BJ (cell line): ENCODE data around the gene LIF. TPM values are rescaled to one million over a fixed set of nuclear protein-coding genes. Genes with fewer than 3 reads are reported as not detected.

Experiments
- CTCF ChIA-PET: fragments of 350-600 bp; formaldehyde crosslinking; extraction: SDS; loops from one replicate; lab custom pipeline; 2021; ENCODE audit warnings: antibody characterized with exemption, inconsistent platforms; lab: Yijun Ruan, JAX
- POLR2A ChIA-PET: fragments of 300-600 bp; sonication (Branson Sonifier 250); formaldehyde crosslinking; extraction: SDS; loops from one replicate; lab custom pipeline; 2021; ENCODE audit warnings: antibody characterized with exemption; lab: Charles Lee
- DNase-seq: peaks from one replicate; pipeline ENCODE4 v3.0.0-alpha.2; 2011; ENCODE audit warnings: low read depth
- H3K27me3 ChIP-seq: 2 replicates; pipeline ENCODE4 v1.6.0; 2011; ENCODE audit warnings: low read length; ENCODE audit not compliant: control insufficient read depth, insufficient read depth
- H3K36me3 ChIP-seq: 2 replicates; pipeline ENCODE4 v1.5.1; 2011; ENCODE audit warnings: low read length; ENCODE audit not compliant: control insufficient read depth, insufficient read depth
- H3K4me3 ChIP-seq: 2 replicates; pipeline ENCODE4 v1.5.1; 2011; ENCODE audit warnings: low read depth, mild to moderate bottlenecking, control low read depth, low read length
- CTCF ChIP-seq: IDR thresholded peaks from 2 replicates; pipeline ENCODE4 v1.5.1; 2011; ENCODE audit warnings: low read depth, mild to moderate bottlenecking, control low read depth, inconsistent platforms, low read length, moderate library complexity; ENCODE audit not compliant: insufficient read depth
- polyA plus RNA-seq: library from polyadenylated mRNA; depleted of rRNA; stranded (reverse); fragments of >200 nt; gene quantifications from 2 replicates; pipeline ENCODE4 v1.2.3, GENCODE V29; 2011

Gene LIF
- polyA plus RNA-seq, 1 experiment, result 5.8 TPM

DNA sequence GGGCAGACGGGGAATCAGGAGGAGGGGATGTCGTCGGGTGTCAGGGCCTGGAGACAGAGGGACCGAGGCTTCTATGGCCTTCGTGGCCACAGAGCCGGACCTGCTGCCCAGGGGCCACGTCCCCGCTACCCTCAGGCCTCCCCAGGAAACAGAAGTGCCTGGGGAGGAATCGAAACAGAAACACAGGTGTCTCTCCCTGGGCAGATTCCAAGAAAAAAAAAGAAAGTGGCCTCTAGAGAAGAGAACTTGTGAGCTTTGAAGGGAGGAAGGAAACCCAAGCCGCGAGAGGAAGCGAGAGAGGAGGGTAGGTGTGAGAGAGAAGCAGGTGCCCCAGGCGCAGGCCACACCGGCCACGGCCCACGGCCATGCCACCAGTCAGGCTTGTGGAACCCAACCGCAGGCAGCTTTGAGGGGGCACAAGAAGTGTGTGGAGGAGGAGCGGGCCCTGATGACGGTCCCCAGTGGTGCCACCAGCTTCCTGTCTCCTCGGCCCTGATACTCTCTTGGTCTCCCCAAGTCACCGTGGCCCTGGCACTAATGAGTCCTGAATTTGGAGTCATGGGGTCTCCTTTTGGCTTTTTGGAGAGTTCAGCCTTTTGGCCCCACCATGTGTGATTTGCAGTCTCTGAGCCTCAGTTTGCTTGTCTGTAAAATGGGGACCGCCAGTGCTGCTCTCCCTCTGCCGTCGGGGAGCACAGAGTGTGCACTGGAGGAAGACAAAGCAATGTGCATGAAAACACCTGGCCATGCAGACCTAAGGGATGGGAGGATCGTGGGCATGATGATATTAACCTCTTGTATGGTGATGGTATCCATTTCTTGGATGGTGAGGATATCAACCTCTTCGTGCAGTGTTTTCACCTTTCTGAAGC is 25.2 kb downstream of the LIF start:
- ChIA-PET POLR2A (no interaction called here), CTCF (no interaction called here)
- Histone ChIP-seq H3K27me3 (no peaks in the 10 kb centered on the region), H3K4me3 (no peak overlapping the region), H3K36me3 (no peaks in the 10 kb centered on the region)
- DNase-seq, result no peak
- TF ChIP-seq CTCF, result no peak

DNA sequence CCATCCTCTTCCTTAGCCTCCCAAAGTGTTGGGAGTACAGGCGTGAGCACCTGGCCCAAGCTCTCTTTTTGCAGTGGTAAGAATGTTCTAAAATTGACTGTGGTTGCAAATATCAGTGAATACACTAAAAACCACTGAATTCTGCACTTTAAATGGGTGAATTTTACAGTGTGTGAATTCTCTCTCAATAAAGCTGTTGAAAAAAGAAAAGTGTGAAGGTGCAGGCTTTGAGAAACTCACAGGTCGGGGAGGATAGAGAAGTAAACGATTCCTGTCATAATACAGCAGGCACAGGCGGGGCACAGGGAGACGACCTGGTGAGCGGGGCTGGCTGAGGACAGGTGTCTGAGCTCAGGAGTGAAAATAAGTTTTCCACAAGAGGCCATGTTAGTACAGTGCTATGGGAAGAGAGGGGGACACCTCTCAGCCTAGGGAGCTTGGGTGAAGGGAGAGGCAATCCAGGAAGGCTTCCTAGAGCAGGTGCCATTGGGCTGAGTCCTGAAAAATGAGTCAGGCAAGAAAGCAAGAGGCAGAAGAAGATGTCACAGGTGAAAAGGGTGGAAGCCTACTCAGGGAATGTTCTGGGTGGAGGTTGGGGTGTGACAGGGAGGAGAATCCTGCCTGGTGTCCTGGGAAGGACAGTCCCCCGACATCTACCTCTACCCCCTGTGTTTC is 26.1 kb downstream of the LIF start:
- POLR2A ChIA-PET, result no interaction called here

GRCh38 chr22:30219668-30220278 is 26.8 kb downstream of the LIF start:
- CTCF ChIA-PET, result no interaction called here
- TF ChIP-seq CTCF, result no peak
- no peak overlapping the region for H3K4me3 ChIP-seq
- POLR2A ChIA-PET, result no interaction called here
- H3K27me3 ChIP-seq, result no peaks in the 10 kb centered on the region
- no peaks in the 10 kb centered on the region for H3K36me3 ChIP-seq
- DNase-seq, result no peak

More for the DNA sequence above, 26.1 kb downstream of the LIF start:
- Histone ChIP-seq H3K36me3 (no peaks in the 10 kb centered on the region), H3K27me3 (no peaks in the 10 kb centered on the region), H3K4me3 (no peak overlapping the region)
- CTCF ChIA-PET, result no interaction called here
- no peak for DNase-seq
- no peak for TF ChIP-seq CTCF

DNA sequence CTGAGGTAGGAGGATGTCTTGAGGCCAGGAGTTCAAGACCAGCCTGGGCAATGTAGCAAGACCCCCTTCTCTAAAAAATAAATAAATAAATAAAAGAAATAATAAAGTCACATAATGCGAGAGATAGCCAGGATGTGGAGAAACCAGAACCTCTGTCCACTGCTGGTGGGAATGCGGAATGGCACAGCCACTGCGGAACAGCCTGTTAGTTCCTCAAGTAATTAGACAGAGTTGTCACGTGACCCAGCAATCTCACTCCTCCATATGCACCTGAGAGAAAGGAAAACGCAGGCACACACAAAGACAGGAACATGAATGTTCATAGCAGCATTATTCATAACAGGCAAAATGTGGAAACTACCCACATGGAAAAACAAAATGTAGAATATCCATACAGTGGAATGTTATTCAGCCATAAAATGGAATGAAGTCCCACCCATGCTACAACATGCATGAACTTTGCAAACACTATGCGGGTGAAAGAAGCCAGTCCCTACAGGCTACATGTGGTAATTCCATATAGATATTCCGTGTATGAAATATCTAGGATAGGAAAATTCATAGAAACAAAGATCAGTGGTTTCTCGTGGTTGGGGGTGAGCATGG is 27.4 kb downstream of the LIF start:
- Histone ChIP-seq H3K4me3 (no peak overlapping the region), H3K36me3 (no peaks in the 10 kb centered on the region), H3K27me3 (no peaks in the 10 kb centered on the region)
- peak; percentile 25 for TF ChIP-seq CTCF
- no peak for DNase-seq
- CTCF ChIA-PET, result interaction anchor here (1.6 kb wide), 1 partner anchor 15 kb away, joined by 6 read pairs; no protein-coding TSS in a partner anchor
- POLR2A ChIA-PET, result no interaction called here
